Hematopoietic multipotent progenitor cell treated with erythropoietin and hydrocortisone succinate and interleukin-3 and kit ligand, for 17 days (in vitro differentiated cells): Measurements from ENCODE around the gene OR2J1.
"Not testable (repeated sequence)": the region's sequence is repeated elsewhere in the genome, so short reads cannot be mapped to it uniquely, and the experiment has no call there.

Source experiments
- DNase-seq: peaks from one replicate; pipeline ENCODE4 v3.0.0-alpha.2; 2015; ENCODE audit warnings: low spot score

The OR2J1 gene

DNA sequence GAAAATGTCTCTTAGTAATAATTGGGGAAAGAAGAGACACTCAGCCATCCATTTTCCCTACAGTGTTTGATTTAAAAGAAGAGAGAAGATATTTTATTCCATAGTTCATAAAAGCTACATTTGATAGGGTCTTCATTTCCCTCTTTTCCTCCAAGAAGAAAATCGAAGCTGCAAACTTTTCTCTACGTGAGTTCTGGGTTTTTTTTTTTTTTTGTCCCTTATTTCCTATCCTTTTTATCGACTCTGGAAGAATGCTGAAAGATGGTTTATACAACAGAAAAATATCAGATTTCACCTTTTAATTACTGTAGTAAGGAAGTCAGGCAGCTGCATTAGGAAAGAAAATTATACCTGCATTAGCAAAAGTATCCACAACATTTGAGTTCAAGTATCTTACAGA lies at the start of gene OR2J1:
Gene OR2J1, plus strand, starts transcription at position 301 of the 400 bp plus-strand sequence. CDS start 1,453 bp downstream, outside the sequence.
- DNase-seq = no peak

DNA sequence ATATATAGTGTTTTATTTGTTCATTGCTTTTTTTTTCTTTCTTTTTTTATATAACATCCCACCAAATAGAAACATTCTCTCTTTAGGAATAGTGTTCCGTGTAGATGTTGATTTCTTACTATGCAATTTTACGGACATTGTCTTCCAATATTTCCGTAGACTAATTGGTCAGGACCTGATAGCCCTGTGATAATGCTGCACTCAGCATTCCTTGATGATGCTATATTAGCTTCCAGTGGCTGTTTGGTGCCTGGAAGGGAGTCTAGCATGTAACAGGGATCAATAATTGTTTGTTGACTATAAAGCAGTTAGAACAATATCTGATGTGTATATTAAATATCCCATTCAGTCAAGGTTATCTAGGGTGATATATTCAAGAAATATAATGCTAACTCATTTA lies 47.6 kb upstream of the OR2J1 start:
- no peak for DNase-seq

- DNase-seq = no peak
Observed at GRCh38 chr6:29071831-29072723, 27.2 kb upstream of the OR2J1 start.

DNA sequence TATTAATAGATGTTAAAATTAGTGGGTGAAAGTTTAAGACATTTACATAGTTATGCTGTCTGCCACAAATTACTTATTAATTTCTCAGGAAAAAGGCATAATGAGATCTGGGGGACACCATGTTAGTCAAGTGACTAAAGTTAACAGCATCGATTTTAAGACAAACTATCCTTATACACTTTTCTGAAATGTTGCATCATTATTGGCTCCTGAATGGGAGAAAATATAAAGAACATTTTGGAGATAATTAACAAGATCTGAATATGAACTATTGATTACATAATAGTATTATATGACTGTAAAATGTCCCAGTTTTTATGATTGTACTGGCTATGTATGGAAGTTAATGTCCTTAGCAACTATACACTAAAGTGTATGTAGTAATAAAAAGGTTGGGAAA lies 20.1 kb upstream of the OR2J1 start:
- no peak for DNase-seq

DNA sequence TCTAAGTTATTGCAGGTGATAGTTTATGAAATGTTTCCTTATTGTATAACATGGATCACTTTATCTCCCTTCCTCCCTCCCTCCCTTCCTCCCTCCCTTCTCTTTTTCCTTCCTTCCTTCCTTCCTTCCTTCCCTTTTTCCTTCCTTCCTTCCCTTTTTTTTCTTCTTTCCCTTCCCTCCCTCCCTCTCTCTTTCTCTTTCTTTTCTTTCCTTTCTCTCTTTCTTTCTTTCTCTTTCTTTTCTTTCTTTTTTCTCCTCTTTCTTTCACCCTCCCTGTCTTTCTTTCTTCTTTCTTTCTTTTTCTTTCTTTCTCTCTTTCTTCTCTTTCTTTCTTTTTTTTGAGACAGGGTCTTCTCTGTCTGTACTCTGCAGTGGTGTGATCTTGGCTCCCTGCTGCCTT lies 18.0 kb upstream of the OR2J1 start:
- no peak for DNase-seq

GRCh38 chr6:29082457-29082856 lies 16.8 kb upstream of the OR2J1 start:
- DNase-seq = no peak

- DNase-seq = no peak
Observed at GRCh38 chr6:29087213-29087612, 12.1 kb upstream of the OR2J1 start, which contains the start of gene OR2B3. OR2B3 (minus strand) TSS chr6:29087313; CDS start chr6:29087248, 65 bp downstream.

DNA sequence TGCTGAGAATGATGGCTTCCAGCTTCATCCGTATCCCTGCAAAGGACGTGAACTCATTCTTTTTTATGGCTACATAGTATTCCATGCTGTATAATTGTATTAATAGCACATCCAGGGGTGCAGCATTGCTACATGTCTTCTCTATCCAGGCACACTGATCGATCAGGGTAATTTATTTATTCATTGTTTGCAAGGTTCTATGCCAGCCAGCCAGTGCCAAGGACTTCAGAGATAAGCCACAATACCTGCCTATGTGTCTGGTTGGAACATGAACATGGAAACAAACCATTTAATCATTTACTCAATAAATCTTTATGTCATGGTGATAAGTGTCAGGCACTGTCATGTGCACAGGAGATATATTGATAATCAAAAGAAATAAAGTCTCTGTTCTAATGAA lies 6.3 kb upstream of the OR2J1 start:
- DNase-seq = no peak

- no peak for DNase-seq
Observed at GRCh38 chr6:29097803-29098202, 1.5 kb upstream of the OR2J1 start.

- no peak for DNase-seq
Observed at GRCh38 chr6:29107758-29108157, 8.5 kb downstream of the OR2J1 start, which contains the start of gene OR2J3. OR2J3 (plus strand) TSS chr6:29108058; CDS start chr6:29111891, 3,833 bp downstream.

- DNase-seq = no peak
Observed at GRCh38 chr6:29112135-29112534, 12.8 kb downstream of the OR2J1 start.

DNA sequence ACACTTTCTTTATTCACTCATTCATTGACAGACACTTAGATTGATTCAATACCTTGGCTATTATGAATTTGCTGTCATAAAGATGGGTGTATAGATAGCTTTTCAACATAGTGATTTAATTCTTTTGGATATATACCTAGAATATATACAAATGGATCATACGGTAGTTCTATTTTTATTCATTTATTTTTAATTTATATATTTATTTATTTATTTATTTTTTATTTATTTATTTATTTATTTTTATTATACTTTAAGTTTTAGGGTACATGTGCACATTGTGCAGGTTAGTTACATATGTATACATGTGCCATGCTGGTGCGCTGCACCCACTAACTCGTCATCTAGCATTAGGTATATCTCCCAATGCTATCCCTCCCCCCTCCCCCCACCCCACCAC lies 15.7 kb downstream of the OR2J1 start:
- not testable (repeated sequence) for DNase-seq

- DNase-seq = no peak
Observed at GRCh38 chr6:29129326-29130012, 30.2 kb downstream of the OR2J1 start.

GRCh38 chr6:29130644-29131043 lies 31.4 kb downstream of the OR2J1 start:
- DNase-seq = no peak

DNA sequence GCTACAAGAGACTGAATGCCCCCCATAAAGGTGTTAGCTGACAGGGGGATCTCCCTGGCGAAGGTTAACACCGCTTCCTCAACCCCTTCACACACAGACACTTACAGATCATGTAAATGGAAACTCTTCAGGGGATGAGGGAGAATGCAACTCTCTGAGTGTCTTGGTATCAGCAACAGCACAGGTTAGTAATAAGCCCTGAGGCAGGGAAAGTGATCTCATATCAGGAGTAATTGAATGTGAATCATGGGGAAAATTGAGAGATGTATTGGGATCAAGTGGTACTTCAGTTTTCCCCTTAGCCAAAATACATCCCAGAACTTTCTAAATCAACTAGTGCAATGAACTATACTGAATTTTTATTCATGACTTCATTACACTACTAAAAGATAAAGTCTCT lies 32.4 kb downstream of the OR2J1 start:
- no peak for DNase-seq

- DNase-seq = no peak
Observed at GRCh38 chr6:29137724-29138123, 38.4 kb downstream of the OR2J1 start.

DNA sequence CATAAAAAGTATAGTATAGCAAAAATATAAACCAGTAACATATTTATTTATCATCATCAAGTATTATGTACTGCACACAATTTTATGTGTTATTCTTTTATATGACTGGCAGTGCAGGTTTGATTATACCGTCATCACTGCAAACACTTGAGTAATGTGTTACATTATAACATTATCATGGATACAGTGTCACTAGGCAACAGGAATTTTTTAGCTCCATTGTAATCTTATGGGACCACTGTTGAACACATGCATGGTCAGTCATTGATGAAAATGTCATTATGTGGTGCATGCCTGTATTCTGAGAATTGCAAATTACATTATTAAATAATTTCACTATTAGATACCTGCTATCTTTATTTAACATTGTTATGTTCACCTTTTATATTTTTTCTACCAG lies 42.3 kb downstream of the OR2J1 start:
- no peak for DNase-seq

DNA sequence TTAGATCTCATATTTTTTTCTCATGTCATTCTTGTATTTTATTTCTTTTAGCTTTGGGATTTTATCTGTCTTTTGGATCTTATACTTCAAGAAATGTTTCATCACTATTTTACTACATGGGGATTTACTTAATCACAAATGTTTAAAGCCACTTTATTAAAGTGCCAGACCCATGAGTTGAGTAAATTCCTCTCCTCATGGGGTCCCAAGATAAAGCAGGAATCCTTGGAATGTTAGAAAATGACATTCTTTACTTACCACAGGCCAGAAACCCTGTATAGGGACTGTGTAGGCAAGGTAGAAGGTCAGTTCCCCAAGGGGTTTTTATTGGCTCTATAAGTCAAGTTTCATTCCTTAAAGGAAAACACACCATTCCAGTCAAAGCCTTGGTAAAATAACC lies 43.0 kb downstream of the OR2J1 start:
- DNase-seq = no peak

GRCh38 chr6:29146179-29146578 lies 46.9 kb downstream of the OR2J1 start:
- DNase-seq = no peak

DNA sequence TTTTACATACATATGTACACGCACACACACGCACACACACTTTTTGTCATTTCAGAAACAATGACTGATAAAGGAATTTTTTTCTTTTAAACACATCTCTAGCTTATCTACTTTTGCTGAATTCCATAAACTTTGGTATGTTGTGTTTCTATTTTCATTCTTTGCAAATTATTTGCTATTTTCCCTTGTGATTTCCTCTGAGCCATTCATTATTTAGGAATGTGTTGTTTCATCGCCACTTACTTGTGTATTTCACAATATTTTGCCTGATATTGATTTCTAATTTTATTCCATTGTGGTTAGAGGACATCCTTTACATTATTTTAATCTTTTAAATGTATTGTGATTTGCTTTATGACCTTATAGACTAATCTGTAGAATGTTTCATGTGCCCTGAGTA lies 47.8 kb downstream of the OR2J1 start:
- DNase-seq = no peak

DNA sequence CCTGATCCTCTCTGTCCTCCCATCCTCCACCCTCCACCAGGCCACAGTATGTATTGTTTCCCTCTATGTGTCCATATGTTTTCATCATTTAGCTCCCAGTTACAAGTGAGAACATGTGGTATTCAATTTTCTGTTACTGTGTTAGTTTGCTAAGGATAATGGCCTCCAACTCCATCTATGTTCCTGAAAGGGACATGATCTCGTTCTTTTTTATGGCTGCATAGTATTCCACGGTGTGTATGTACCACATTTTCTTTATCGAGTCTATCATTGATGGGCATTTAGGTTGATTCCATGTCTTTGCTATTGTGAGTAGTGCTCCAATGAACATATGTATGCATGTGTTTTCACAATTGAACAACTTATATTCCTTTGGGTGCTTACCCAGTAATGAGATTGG lies 50.2 kb downstream of the OR2J1 start:
- DNase-seq = not testable (repeated sequence)
